ENCODE measurements around the gene KIF22.
"Not testable (repeated sequence)": the region's sequence is repeated elsewhere in the genome, so short reads cannot be mapped to it uniquely, and the experiment has no call there.

KIF22 gene

DNA sequence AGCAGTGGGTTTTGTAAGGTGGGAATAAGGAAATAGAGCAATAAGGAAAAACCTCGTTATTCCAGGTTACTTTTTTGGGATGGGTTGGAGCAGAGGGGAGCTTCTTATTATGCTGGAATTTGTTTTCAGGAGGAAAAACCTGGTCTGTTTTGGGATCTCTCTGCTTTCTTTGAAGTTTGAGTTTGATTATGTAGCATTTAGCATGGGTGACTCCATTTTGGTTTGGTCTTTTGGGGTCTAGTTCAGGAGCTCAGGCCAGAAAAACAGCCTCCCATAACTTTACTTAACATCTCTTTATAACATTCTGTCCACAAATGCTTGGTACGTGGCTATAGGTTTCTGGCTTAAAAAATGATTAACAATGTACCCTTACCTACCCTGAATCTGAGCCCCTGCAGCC, 21.0 kb upstream of the KIF22 start:
- Histone ChIP-seq H3K9me3 (ENCODE audit: insufficient read depth, low read length) (no peaks in the 10 kb centered on the region), H2AFZ (ENCODE audit: low read depth, low read length, severe bottlenecking) (no peak overlapping the region), H3K27me3 (ENCODE audit: low read length) (no peaks in the 10 kb centered on the region), H3K9ac (ENCODE audit: low read length) (no peak overlapping the region), H3K4me3 (ENCODE audit: insufficient read depth, low read length, poor library complexity, severe bottlenecking) (no peak overlapping the region), H3K9me2 (replicated peaks; ENCODE audit: insufficient read depth, low read length) (no peaks in the 10 kb centered on the region), H3F3A (ENCODE audit: insufficient read depth) (no peaks in the 10 kb centered on the region), H4K20me1 (ENCODE audit: low read depth, low read length) (no peaks in the 10 kb centered on the region), H3K27ac (ENCODE audit: low read depth, low read length) (no peak overlapping the region), H3K79me2 (ENCODE audit: insufficient read depth, low read length) (no peaks in the 10 kb centered on the region), H3K36me3 (ENCODE audit: low read length) (no peaks in the 10 kb centered on the region), H3K4me2 (ENCODE audit: low read depth, low read length, poor library complexity, severe bottlenecking) (no peak overlapping the region)
- TF ChIP-seq, protein P1, sequence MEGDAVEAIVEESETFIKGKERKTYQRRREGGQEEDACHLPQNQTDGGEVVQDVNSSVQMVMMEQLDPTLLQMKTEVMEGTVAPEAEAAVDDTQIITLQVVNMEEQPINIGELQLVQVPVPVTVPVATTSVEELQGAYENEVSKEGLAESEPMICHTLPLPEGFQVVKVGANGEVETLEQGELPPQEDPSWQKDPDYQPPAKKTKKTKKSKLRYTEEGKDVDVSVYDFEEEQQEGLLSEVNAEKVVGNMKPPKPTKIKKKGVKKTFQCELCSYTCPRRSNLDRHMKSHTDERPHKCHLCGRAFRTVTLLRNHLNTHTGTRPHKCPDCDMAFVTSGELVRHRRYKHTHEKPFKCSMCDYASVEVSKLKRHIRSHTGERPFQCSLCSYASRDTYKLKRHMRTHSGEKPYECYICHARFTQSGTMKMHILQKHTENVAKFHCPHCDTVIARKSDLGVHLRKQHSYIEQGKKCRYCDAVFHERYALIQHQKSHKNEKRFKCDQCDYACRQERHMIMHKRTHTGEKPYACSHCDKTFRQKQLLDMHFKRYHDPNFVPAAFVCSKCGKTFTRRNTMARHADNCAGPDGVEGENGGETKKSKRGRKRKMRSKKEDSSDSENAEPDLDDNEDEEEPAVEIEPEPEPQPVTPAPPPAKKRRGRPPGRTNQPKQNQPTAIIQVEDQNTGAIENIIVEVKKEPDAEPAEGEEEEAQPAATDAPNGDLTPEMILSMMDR (IDR thresholded peaks at IDR 0.05; ENCODE audit: insufficient read depth, low read length, poor library complexity, severe bottlenecking) = no peak
- TF ChIP-seq EZH2phosphoT487 (conservative IDR thresholded peaks at IDR 0.05; ENCODE audit: low read length) = no peak

DNA sequence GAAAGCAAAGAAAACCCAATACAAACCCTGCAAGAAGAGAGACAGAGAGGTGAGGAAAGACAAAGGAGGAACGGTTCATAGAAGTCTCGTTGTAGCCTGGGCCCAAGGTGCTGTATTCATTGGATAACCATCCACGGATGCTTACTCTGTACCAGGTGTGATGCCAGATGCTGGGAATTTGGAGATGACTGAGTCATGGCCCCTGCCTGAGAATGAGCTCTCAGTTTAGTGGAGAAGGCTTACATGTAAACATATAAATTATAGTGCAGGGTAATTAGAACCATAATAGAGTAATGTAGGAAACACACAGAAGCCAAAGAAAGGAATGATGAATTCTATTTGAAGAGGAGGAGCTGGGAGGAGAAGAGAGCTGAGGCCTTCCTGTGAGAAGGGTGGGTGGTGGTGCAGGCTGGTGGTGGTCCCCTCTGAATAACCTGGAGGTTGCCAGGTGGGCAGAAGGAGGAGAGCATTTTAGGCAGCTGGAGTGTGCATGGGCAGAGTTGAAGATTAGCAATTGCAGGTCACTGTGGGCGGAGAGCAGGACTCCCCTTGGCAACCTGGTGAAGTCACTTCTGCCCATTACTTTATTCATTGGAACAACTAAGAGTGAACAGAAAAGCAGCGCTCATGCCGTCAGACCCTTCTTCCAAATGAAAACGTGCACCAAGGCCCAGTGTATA, 20.2 kb upstream of the KIF22 start:
- Histone ChIP-seq H2AFZ (ENCODE audit: low read depth, low read length, severe bottlenecking) (no peak overlapping the region), H3F3A (ENCODE audit: insufficient read depth) (no peaks in the 10 kb centered on the region), H3K27ac (ENCODE audit: low read depth, low read length) (no peak overlapping the region), H3K4me2 (ENCODE audit: low read depth, low read length, poor library complexity, severe bottlenecking) (no peak overlapping the region), H3K36me3 (ENCODE audit: low read length) (no peaks in the 10 kb centered on the region), H4K20me1 (ENCODE audit: low read depth, low read length) (no peaks in the 10 kb centered on the region), H3K4me3 (ENCODE audit: insufficient read depth, low read length, poor library complexity, severe bottlenecking) (no peak overlapping the region), H3K79me2 (ENCODE audit: insufficient read depth, low read length) (no peaks in the 10 kb centered on the region), H3K9me3 (ENCODE audit: insufficient read depth, low read length) (no peaks in the 10 kb centered on the region), H3K9ac (ENCODE audit: low read length) (no peak overlapping the region), H3K9me2 (replicated peaks; ENCODE audit: insufficient read depth, low read length) (no peaks in the 10 kb centered on the region), H3K27me3 (ENCODE audit: low read length) (no peaks in the 10 kb centered on the region)
- no peak for TF ChIP-seq EZH2phosphoT487 (conservative IDR thresholded peaks at IDR 0.05; ENCODE audit: low read length)
- TF ChIP-seq, protein P1 (IDR thresholded peaks at IDR 0.05; ENCODE audit: insufficient read depth, low read length, poor library complexity, severe bottlenecking) = no peak

DNA sequence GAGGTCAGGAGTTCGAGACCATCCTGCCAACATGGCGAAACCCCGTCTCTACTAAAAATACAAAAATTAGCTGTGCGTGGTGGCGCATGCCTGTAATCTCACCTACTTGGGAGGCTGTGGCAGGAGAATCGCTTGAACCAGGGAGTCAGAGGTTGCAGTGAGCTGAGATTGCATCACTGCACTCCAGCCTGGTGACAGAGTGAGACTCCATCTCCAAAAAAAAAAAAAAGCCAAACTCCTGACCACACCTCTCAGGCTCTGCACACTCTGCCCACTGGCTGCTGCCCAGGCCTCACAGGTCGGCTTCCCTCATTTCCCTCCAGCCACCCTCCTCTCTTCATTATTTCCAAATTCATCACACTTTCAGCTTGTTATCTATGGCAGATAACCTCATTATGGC, 18.2 kb upstream of the KIF22 start:
- not testable (repeated sequence) for H4K20me1 ChIP-seq (ENCODE audit: low read depth, low read length); H3K9ac ChIP-seq (ENCODE audit: low read length); H3K79me2 ChIP-seq (ENCODE audit: insufficient read depth, low read length); H3K4me3 ChIP-seq (ENCODE audit: insufficient read depth, low read length, poor library complexity, severe bottlenecking); H3K27ac ChIP-seq (ENCODE audit: low read depth, low read length); H2AFZ ChIP-seq (ENCODE audit: low read depth, low read length, severe bottlenecking); H3K9me3 ChIP-seq (ENCODE audit: insufficient read depth, low read length); H3K27me3 ChIP-seq (ENCODE audit: low read length); H3K4me2 ChIP-seq (ENCODE audit: low read depth, low read length, poor library complexity, severe bottlenecking); H3K36me3 ChIP-seq (ENCODE audit: low read length); H3F3A ChIP-seq (ENCODE audit: insufficient read depth); H3K9me2 ChIP-seq (replicated peaks; ENCODE audit: insufficient read depth, low read length)

DNA sequence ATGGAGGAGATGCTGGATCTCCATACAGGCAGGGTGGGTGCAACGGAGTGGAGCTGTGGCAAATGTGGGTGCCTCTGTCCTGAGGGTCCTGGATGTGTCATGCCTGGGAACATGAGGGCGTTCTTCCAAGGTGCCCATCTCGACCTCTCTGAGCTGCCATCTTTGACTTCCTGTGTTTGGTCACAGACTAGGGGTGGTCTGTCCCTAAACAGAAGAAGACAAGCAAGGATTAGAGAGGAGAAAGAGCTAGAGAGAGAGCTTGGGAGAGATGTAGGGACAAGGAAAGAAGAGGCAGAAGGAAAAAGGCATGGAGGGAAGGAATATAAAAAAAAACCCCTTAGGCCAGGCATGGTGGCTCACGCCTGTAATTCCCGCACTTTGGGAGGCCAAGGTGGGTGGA, 15.8 kb upstream of the KIF22 start:
- H3K27ac ChIP-seq (ENCODE audit: low read depth, low read length) = no peak overlapping the region
- no peaks in the 10 kb centered on the region for H3K79me2 ChIP-seq (ENCODE audit: insufficient read depth, low read length)
- no peaks in the 10 kb centered on the region for H3K9me3 ChIP-seq (ENCODE audit: insufficient read depth, low read length)
- H3K27me3 ChIP-seq (ENCODE audit: low read length) = no peaks in the 10 kb centered on the region
- no peaks in the 10 kb centered on the region for H3K36me3 ChIP-seq (ENCODE audit: low read length)
- no peaks in the 10 kb centered on the region for H4K20me1 ChIP-seq (ENCODE audit: low read depth, low read length)
- no peaks in the 10 kb centered on the region for H3F3A ChIP-seq (ENCODE audit: insufficient read depth)
- H2AFZ ChIP-seq (ENCODE audit: low read depth, low read length, severe bottlenecking) = no peak overlapping the region
- H3K9ac ChIP-seq (ENCODE audit: low read length) = no peak overlapping the region
- no peak overlapping the region for H3K4me3 ChIP-seq (ENCODE audit: insufficient read depth, low read length, poor library complexity, severe bottlenecking)
- H3K9me2 ChIP-seq (replicated peaks; ENCODE audit: insufficient read depth, low read length) = no peaks in the 10 kb centered on the region
- no peak for TF ChIP-seq EZH2phosphoT487 (conservative IDR thresholded peaks at IDR 0.05; ENCODE audit: low read length)
- no peak overlapping the region for H3K4me2 ChIP-seq (ENCODE audit: low read depth, low read length, poor library complexity, severe bottlenecking)

Data from SU-DHL-6 (cell line).